Mucosa of descending colon (tissue), 3 donors: ENCODE results near the gene CNOT3. TPM values are rescaled to one million over a fixed set of nuclear protein-coding genes. Genes with fewer than 3 reads are reported as not detected.

Experiments used
- ATAC-seq: fragments of 200-7000 bp; cut with Tn5 transposase; one replicate; pipeline ENCODE4 v1.9.1; 2020; ENCODE audit warnings: mild to moderate bottlenecking, moderate library complexity
- DNase-seq, 3 donors: peaks; one replicate each; pipeline ENCODE4 v3.0.0-alpha.2; 2020
- H3K36me3 ChIP-seq: fragments of 200-600 bp; one replicate; pipeline ENCODE4 v1.8.0; 2021; ENCODE audit warnings: low read depth, mild to moderate bottlenecking
- H3K4me1 ChIP-seq: fragments of 200-600 bp; one replicate; pipeline ENCODE4 v1.8.0; 2021; ENCODE audit warnings: low read depth, mild to moderate bottlenecking
- H3K4me3 ChIP-seq: fragments of 200-600 bp; one replicate; pipeline ENCODE4 v1.8.0; 2021; ENCODE audit warnings: mild to moderate bottlenecking
- H3K9me3 ChIP-seq: fragments of 200-600 bp; one replicate; pipeline ENCODE4 v1.8.0; 2021; ENCODE audit warnings: mild to moderate bottlenecking
- CTCF ChIP-seq: fragments of 200-600 bp; IDR thresholded peaks from one replicate; pipeline ENCODE4 v1.8.0; 2022; ENCODE audit warnings: antibody characterized with exemption, mild to moderate bottlenecking
- intact Hi-C, 2 donors: fragments of 100-400 bp; cut with DNase I in 1 of 2; cut with micrococcal nuclease in 1 of 2; formaldehyde crosslinking; loops; one replicate each; pipeline versions ENCODE4 v1.11.0 to v1.11.1; 2022; cut with DNase I, micrococcal nuclease
- total RNA-seq, 3 donors: library from RNA; stranded (reverse); fragmentation: NEBNext Ultra II Directional in 2 of 3; extraction: Animal tissue kit (Norgen Biotek cat#: 25700) in 2 of 3; gene quantifications; one replicate each; pipeline versions ENCODE4 v1.2.1 to v1.2.4, GENCODE V29; 2021 to 2023
- donor health status: DM: no; HTN: no; CAD: no; lungs with moderate emphysema.
- donor health status: DM: no; HTN: no; CAD: no.
- donor health status: DM: no; HTN: yes; CAD: no.

The CNOT3 gene
- total RNA-seq, 3 donors from 2014 or later: 42.4 to 47.9 (median 43.7) TPM

GRCh38 chr19:54105796-54106195, 31.8 kb upstream of the CNOT3 start:
- no peak for DNase-seq
- no peaks in the 10 kb centered on the region for H3K36me3 ChIP-seq
- no peak for ATAC-seq
- no peaks in the 10 kb centered on the region for H3K9me3 ChIP-seq
- no peak overlapping the region for H3K4me3 ChIP-seq
- H3K4me1 ChIP-seq: peaks cover 3% of the 10 kb centered on the region
- intact Hi-C loops: no loop called here
- no peak for TF ChIP-seq CTCF

GRCh38 chr19:54106716-54107115, 30.8 kb upstream of the CNOT3 start:
- intact Hi-C loops: no loop called here
- DNase-seq: no peak
- no peaks in the 10 kb centered on the region for H3K36me3 ChIP-seq
- ATAC-seq: no peak
- peaks cover 3% of the 10 kb centered on the region for H3K4me1 ChIP-seq
- TF ChIP-seq CTCF: no peak
- no peaks in the 10 kb centered on the region for H3K9me3 ChIP-seq
- no peak overlapping the region for H3K4me3 ChIP-seq

- DNase-seq: no peak
- ATAC-seq: no peak
- no peaks in the 10 kb centered on the region for H3K36me3 ChIP-seq
These were observed 29.6 kb upstream of the CNOT3 start for GRCh38 chr19:54107876-54108490.

GRCh38 chr19:54108496-54108895, 29.1 kb upstream of the CNOT3 start:
- H3K36me3 ChIP-seq: no peaks in the 10 kb centered on the region
- ATAC-seq (no peak), DNase-seq (no peak)
- no peaks in the 10 kb centered on the region for H3K4me1 ChIP-seq
- H3K9me3 ChIP-seq: no peaks in the 10 kb centered on the region
- intact Hi-C loops: no loop called here
- TF ChIP-seq CTCF: no peak
- H3K4me3 ChIP-seq: no peak overlapping the region

More at GRCh38 chr19:54107876-54108490, 29.6 kb upstream of the CNOT3 start:
- H3K4me3 ChIP-seq: no peak overlapping the region
- intact Hi-C loops: no loop called here
- TF ChIP-seq CTCF: no peak
- no peaks in the 10 kb centered on the region for H3K4me1 ChIP-seq
- no peaks in the 10 kb centered on the region for H3K9me3 ChIP-seq

GRCh38 chr19:54109651-54110050, 27.9 kb upstream of the CNOT3 start:
- no peaks in the 10 kb centered on the region for H3K36me3 ChIP-seq
- no peak for TF ChIP-seq CTCF

More at GRCh38 chr19:54109651-54110050, 27.9 kb upstream of the CNOT3 start:
- H3K9me3 ChIP-seq: no peaks in the 10 kb centered on the region
- peaks cover 4% of the 10 kb centered on the region for H3K4me1 ChIP-seq
- H3K4me3 ChIP-seq: no peak overlapping the region
- DNase-seq (peak in 1 of 3 donors; percentile 12), ATAC-seq (no peak)
- intact Hi-C loops: no loop called here
